GM19397 (cell line): ENCODE measurements around the gene KCNH8.

Source experiments
- ATAC-seq: cut with Tn5 transposase; IDR thresholded peaks from one replicate; pipeline ENCODE4 v1.9.1; 2021; ENCODE audit warnings: mild to moderate bottlenecking, moderate library complexity; ENCODE audit not compliant: unreplicated experiment

KCNH8 gene

DNA sequence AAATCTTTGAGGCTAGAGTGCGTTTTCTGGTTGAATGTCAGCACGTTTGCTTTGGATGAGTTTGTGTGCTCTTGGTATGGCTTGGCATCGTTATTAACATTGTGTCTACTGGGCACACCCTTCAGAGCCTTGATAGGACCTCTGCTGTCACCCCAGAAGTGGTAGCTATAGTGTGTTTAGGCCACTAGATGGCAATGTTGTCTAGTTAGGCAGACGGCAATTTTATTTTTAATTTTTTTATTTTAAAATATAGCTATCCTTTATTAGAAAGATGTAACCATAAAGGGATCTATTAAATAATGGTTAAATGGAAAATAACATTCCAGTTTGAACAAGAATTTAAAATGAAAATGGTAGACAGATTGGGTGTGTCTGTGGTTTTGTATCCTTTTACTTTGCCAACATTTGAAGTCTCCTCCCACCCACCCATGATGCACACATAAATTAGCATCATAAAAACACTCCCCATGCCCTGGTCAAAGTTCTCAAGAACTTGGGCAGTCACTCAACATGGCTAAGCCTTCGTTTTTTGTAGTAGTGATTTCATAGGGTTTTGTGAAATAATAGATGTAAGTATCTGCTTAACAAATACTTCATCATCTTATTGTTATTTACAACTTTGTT is 200.7 kb downstream of the KCNH8 start:
- ATAC-seq, result peak; percentile 69

DNA sequence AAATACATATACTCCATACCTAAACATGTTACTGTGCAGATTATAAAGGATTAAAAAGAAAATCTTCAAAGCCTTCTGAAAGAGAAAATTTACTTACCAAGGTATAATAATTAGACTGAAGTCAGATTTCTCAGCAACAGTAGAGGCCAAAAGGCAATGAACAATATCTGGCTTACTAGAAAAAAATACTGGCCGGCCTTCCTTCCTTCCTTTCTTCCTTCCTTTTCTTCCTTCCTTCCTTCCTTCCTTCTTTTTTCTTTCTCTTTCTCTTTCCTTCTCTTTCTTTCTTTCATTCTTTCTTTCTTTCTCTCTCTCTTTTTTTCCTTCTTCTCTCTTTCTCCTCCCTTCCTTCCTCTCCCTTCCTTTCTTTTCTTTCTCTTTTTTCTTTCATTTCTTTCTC is 209.6 kb downstream of the KCNH8 start:
- no peak for ATAC-seq

GRCh38 chr3:19363071-19363470 is 214.8 kb downstream of the KCNH8 start:
- peak; percentile 8 for ATAC-seq

DNA sequence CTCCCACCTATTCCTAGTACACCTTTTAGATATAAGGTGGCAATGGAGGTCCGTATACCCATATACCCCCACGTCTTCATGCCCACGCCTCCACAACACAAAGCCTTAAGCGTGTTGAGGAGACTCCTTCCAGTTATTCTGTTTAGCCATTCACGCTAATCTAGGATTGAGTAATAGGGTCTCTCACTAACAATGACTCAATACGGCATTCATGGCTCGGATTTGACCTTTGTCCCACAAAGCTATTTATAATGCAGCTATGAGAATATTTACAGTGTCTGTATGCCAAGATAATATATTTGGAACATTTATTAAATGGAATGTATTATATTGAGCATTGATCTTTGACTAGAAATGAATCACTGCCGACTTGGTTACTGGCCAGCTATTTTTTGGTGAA is 215.8 kb downstream of the KCNH8 start:
- ATAC-seq, result no peak

GRCh38 chr3:19365471-19365870 is 217.2 kb downstream of the KCNH8 start:
- ATAC-seq, result no peak

DNA sequence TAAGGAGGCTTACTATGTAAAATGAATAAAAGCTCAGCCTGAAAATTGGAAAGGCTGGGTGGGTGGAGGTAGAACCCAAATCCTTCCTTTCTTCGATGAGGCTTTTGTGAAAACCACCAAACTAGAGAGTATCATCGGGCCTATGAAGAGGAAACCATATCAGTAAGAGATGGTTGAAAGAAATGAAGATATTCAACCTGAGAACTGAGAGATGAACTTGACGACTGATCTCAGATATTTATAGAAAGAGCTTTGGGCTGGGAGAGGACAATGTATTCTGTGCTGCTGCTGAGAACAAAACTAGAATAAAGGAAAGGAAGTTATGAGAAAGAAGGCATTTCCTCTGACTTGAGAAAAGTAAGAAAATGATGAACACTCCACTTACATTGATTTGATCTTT is 236.6 kb downstream of the KCNH8 start:
- no peak for ATAC-seq

GRCh38 chr3:19392150-19392549 is 243.8 kb downstream of the KCNH8 start:
- ATAC-seq, result no peak

DNA sequence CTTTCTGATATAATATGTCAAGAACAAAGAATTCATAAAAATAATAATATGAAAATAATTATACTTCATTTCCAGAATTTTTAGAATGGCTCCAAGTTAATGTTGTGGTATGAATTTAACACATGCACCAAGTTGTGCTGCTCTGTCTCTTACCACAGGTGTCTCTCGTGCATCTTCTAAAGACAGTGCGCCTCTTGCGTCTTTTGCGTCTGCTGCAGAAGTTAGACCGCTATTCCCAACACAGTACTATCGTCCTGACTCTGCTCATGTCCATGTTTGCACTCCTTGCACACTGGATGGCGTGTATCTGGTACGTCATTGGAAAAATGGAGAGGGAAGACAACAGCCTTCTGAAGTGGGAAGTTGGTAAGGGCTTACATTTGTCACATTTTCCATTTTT is 246.6 kb downstream of the KCNH8 start:
- ATAC-seq, result no peak

- no peak for ATAC-seq
Observed at GRCh38 chr3:19396726-19397125, 248.4 kb downstream of the KCNH8 start.

DNA sequence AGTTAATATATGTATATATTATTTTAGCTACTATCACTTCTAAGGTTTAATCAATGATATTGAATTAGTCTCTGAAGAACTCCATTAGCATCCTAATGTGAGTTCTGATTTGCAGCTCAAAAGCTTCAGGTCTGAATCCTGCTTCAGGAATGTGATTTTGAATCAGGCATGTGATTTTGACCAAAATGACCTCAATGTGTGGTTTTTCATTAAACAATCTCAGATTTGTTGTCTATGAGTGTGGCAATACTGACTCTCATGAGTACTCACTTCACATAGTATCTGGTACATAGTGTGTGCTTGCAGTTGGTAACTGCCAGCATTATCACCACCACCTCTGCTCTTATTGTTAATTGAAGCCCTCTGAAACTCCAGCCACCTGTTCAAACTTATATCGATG is 251.0 kb downstream of the KCNH8 start:
- no peak for ATAC-seq

DNA sequence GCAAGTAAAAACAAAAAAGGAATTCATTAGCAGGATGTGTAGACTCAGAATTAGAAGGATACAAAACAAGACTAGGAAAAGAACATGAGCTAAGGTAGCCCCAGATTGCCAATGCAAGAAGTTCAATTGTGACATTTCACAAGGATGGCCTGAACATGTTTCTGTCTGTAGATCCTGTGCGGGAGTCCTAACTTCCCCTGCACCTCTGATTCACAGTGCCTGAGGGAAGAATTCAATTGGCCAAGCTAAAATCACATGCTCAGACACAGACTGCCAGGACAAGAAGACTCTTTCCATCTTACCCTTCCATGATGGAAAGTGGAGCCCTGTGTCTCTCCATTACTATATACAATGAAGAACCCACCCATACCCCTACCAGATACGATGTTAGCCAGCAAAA is 251.5 kb downstream of the KCNH8 start:
- ATAC-seq, result no peak

GRCh38 chr3:19420159-19420558 is 271.8 kb downstream of the KCNH8 start:
- no peak for ATAC-seq

DNA sequence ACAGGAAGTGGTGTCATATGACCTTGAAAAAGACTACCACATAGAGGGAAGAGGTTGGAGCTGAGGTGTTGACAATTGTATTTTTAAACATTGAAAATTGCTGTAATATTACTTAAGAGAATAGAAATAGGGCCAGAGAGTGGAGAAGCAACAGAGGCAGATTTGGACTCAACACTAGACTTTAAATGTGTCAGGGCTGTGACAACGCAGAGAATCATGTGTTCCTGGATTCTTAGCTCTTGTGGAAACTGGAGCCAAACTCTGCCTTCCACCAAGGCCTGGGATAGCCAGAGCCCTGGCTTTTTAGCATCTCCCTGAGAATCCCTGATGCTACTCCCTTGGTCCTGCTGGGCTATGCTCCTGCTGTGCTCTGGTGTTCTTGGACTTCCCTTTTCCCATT is 277.5 kb downstream of the KCNH8 start:
- no peak for ATAC-seq

- no peak for ATAC-seq
Observed at GRCh38 chr3:19427422-19428149, 279.3 kb downstream of the KCNH8 start.

- ATAC-seq, result no peak
Observed at GRCh38 chr3:19428729-19429128, 280.4 kb downstream of the KCNH8 start.

GRCh38 chr3:19432669-19433068 is 284.4 kb downstream of the KCNH8 start:
- no peak for ATAC-seq

GRCh38 chr3:19436746-19437145 is 288.4 kb downstream of the KCNH8 start:
- no peak for ATAC-seq

- ATAC-seq, result no peak
Observed at GRCh38 chr3:19439944-19440343, 291.6 kb downstream of the KCNH8 start.

- no peak for ATAC-seq
Observed at GRCh38 chr3:19446138-19446537, 297.8 kb downstream of the KCNH8 start.

DNA sequence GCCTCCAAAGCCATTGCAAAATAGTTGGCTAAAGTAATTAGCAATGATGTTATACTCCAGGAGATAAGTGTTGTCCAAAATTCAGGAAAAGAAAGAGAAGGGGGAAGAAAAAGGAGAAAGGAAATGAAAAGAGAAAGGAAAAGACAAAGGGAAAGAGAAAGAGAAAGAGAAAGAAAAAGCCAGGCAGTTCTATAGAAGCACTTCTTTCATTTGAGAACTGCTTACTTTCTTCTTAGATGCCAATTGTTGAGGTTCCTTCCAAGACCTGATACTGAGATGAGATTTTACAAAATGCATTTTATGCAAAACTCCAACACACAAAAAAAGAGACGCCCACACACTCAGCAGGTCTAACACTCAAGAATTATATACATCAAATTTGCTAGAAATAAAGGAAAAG is 298.4 kb downstream of the KCNH8 start:
- ATAC-seq, result no peak

GRCh38 chr3:19455546-19455945 is 307.2 kb downstream of the KCNH8 start:
- no peak for ATAC-seq

DNA sequence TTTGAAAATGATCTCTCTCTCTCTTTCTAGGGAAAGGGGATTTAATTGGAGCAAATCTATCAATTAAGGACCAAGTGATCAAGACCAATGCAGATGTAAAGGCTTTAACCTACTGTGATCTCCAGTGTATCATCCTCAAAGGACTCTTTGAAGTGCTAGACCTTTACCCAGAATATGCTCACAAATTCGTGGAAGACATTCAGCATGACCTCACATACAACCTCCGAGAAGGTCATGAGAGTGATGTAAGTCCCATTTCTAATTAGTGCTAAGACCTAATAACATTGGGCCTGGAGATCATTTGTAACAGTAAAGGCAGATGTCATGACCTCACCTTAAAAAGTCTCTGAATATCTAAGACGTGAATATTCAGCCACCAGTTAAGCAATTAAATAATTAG is 308.4 kb downstream of the KCNH8 start:
- no peak for ATAC-seq

- ATAC-seq, result no peak
Observed at GRCh38 chr3:19457449-19457848, 309.1 kb downstream of the KCNH8 start.
